ENCODE data around the gene PCK2.

Gene PCK2

GRCh38 chr14:24080142-24080530 lies 14.0 kb upstream of the PCK2 start:
- H2BK5ac ChIP-seq (ENCODE audit: low read length) = no peak overlapping the region
- H2AFZ ChIP-seq (ENCODE audit: low read length) = no peak overlapping the region
- H3K18ac ChIP-seq (ENCODE audit: low read length) = peak overlapping the region; percentile 13
- no peak for DNase-seq (ENCODE audit: low spot score)
- peak overlapping the region; percentile 28 for H3K14ac ChIP-seq (ENCODE audit: low read length)
- H2BK120ac ChIP-seq (ENCODE audit: low read depth, low read length) = no peak overlapping the region
- H3K4me3 ChIP-seq (ENCODE audit: low read length in 2 of 2) = no peak overlapping the region
- peak overlapping the region; percentile 10 for H3K27ac ChIP-seq (replicated peaks; ENCODE audit: low read length)
- no peak overlapping the region for H3K4ac ChIP-seq (ENCODE audit: low read length)
- H3K4me1 ChIP-seq (ENCODE audit: control insufficient read depth in 2 of 2, insufficient read depth in 1 of 2, low read depth in 1 of 2, low read length in 2 of 2) = peaks cover 22 to 33% of the 10 kb centered on the region in 2 donors
- H3K79me1 ChIP-seq (ENCODE audit: low read depth, low read length) = no peaks in the 10 kb centered on the region
- no peak overlapping the region for H3K4me2 ChIP-seq (ENCODE audit: insufficient read depth, low read length, poor library complexity, severe bottlenecking)
- no peak overlapping the region for H4K8ac ChIP-seq (ENCODE audit: low read depth, low read length)
- H2BK12ac ChIP-seq (ENCODE audit: low read length) = no peak overlapping the region
- no peak overlapping the region for H3K23ac ChIP-seq (ENCODE audit: low read depth, low read length, poor library complexity)
- no peak overlapping the region for H3K9ac ChIP-seq (ENCODE audit: low read depth, low read length, poor library complexity)
- no peak overlapping the region for H2BK15ac ChIP-seq (ENCODE audit: low read length)
- no CpG with 5 or more reads among the region's 6 CpGs for WGBS, 2 donors (ENCODE audit: extremely low coverage in 2 of 2, insufficient read length in 2 of 2, insufficient replicate concordance in 1 of 2)
- peaks cover 0 to 88% (median 21%) of the 10 kb centered on the region in 3 experiments for H3K27me3 ChIP-seq (ENCODE audit: control insufficient read depth in 3 of 3, insufficient read depth in 3 of 3, low read depth in 1 of 3, low read length in 3 of 3)
- H2AK5ac ChIP-seq (ENCODE audit: low read depth, low read length) = no peak overlapping the region
- H3K36me3 ChIP-seq (replicated peaks in 1 of 2; ENCODE audit: control insufficient read depth in 2 of 2, insufficient read depth in 2 of 2, low read length in 2 of 2) = no peaks in the 10 kb centered on the region
- no peak overlapping the region for H4K91ac ChIP-seq (ENCODE audit: low read depth, low read length, poor library complexity)
- peaks cover 0 to 5% of the 10 kb centered on the region in 2 donors for H3K9me3 ChIP-seq (replicated peaks in 1 of 2; ENCODE audit: control insufficient read depth in 2 of 2, insufficient read depth in 1 of 2, low read depth in 1 of 2, low read length in 2 of 2)

- H3K9ac ChIP-seq (ENCODE audit: low read depth, low read length, poor library complexity) = peak overlapping the region; percentile 85
- peak overlapping the region; percentile 62 for H3K23ac ChIP-seq (ENCODE audit: low read depth, low read length, poor library complexity)
- peak overlapping the region; percentile 32 for H2BK120ac ChIP-seq (ENCODE audit: low read depth, low read length)
- H2BK12ac ChIP-seq (ENCODE audit: low read length) = peak overlapping the region; percentile 64
- peaks cover 0 to 91% (median 21%) of the 10 kb centered on the region in 3 experiments for H3K27me3 ChIP-seq (ENCODE audit: control insufficient read depth in 3 of 3, insufficient read depth in 3 of 3, low read depth in 1 of 3, low read length in 3 of 3)
- DNase-seq (ENCODE audit: low spot score) = no peak
- no peak overlapping the region for H3K14ac ChIP-seq (ENCODE audit: low read length)
- peaks cover 22 to 33% of the 10 kb centered on the region in 2 donors for H3K4me1 ChIP-seq (ENCODE audit: control insufficient read depth in 2 of 2, insufficient read depth in 1 of 2, low read depth in 1 of 2, low read length in 2 of 2)
- peak overlapping the region; percentile 39 to 84 for H3K4me3 ChIP-seq (ENCODE audit: low read length in 2 of 2)
- WGBS, 2 donors (ENCODE audit: extremely low coverage in 2 of 2, insufficient read length in 2 of 2, insufficient replicate concordance in 1 of 2) = no CpG with 5 or more reads among the region's 74 CpGs
- H4K8ac ChIP-seq (ENCODE audit: low read depth, low read length) = no peak overlapping the region
- peak overlapping the region; percentile 96 for H2AFZ ChIP-seq (ENCODE audit: low read length)
- H2AK5ac ChIP-seq (ENCODE audit: low read depth, low read length) = no peak overlapping the region
- no peaks in the 10 kb centered on the region for H3K79me1 ChIP-seq (ENCODE audit: low read depth, low read length)
- no peak overlapping the region for H3K4ac ChIP-seq (ENCODE audit: low read length)
- H3K18ac ChIP-seq (ENCODE audit: low read length) = peak overlapping the region; percentile 83
- H3K27ac ChIP-seq (replicated peaks; ENCODE audit: low read length) = no peak overlapping the region
- H3K9me3 ChIP-seq (replicated peaks in 1 of 2; ENCODE audit: control insufficient read depth in 2 of 2, insufficient read depth in 1 of 2, low read depth in 1 of 2, low read length in 2 of 2) = peaks cover 0 to 5% of the 10 kb centered on the region in 2 donors
- no peaks in the 10 kb centered on the region for H3K36me3 ChIP-seq (replicated peaks in 1 of 2; ENCODE audit: control insufficient read depth in 2 of 2, insufficient read depth in 2 of 2, low read length in 2 of 2)
- H2BK15ac ChIP-seq (ENCODE audit: low read length) = peak overlapping the region; percentile 51
- H3K4me2 ChIP-seq (ENCODE audit: insufficient read depth, low read length, poor library complexity, severe bottlenecking) = peak overlapping the region; percentile 92
- H4K91ac ChIP-seq (ENCODE audit: low read depth, low read length, poor library complexity) = no peak overlapping the region
- no peak overlapping the region for H2BK5ac ChIP-seq (ENCODE audit: low read length)
Observed at GRCh38 chr14:24080888-24081738, 13.0 kb upstream of the PCK2 start.

GRCh38 chr14:24081739-24082211 lies 12.3 kb upstream of the PCK2 start:
- Histone ChIP-seq H3K23ac (ENCODE audit: low read depth, low read length, poor library complexity) (peak overlapping the region; percentile 62), H3K27ac (replicated peaks; ENCODE audit: low read length) (no peak overlapping the region), H4K8ac (ENCODE audit: low read depth, low read length) (no peak overlapping the region), H2AFZ (ENCODE audit: low read length) (peak overlapping the region; percentile 96), H3K14ac (ENCODE audit: low read length) (no peak overlapping the region), H4K91ac (ENCODE audit: low read depth, low read length, poor library complexity) (no peak overlapping the region), H2BK15ac (ENCODE audit: low read length) (peak overlapping the region; percentile 51), H2BK12ac (ENCODE audit: low read length) (no peak overlapping the region), H3K36me3 (replicated peaks in 1 of 2; ENCODE audit: control insufficient read depth in 2 of 2, insufficient read depth in 2 of 2, low read length in 2 of 2) (no peaks in the 10 kb centered on the region), H3K18ac (ENCODE audit: low read length) (peak overlapping the region; percentile 83), H3K4ac (ENCODE audit: low read length) (no peak overlapping the region), H3K4me2 (ENCODE audit: insufficient read depth, low read length, poor library complexity, severe bottlenecking) (peak overlapping the region; percentile 92), H3K4me3 (ENCODE audit: low read length in 2 of 2) (peak overlapping the region in 1 of 2 donors; percentile 39), H3K27me3 (ENCODE audit: control insufficient read depth in 3 of 3, insufficient read depth in 3 of 3, low read depth in 1 of 3, low read length in 3 of 3) (peaks cover 0 to 90% (median 21%) of the 10 kb centered on the region in 3 experiments), H3K9me3 (replicated peaks in 1 of 2; ENCODE audit: control insufficient read depth in 2 of 2, insufficient read depth in 1 of 2, low read depth in 1 of 2, low read length in 2 of 2) (peaks cover 0 to 5% of the 10 kb centered on the region in 2 donors), H2BK5ac (ENCODE audit: low read length) (no peak overlapping the region), H3K79me1 (ENCODE audit: low read depth, low read length) (no peaks in the 10 kb centered on the region), H2AK5ac (ENCODE audit: low read depth, low read length) (no peak overlapping the region), H3K9ac (ENCODE audit: low read depth, low read length, poor library complexity) (peak overlapping the region; percentile 85), H2BK120ac (ENCODE audit: low read depth, low read length) (peak overlapping the region; percentile 32), H3K4me1 (ENCODE audit: control insufficient read depth in 2 of 2, insufficient read depth in 1 of 2, low read depth in 1 of 2, low read length in 2 of 2) (peaks cover 25 to 33% of the 10 kb centered on the region in 2 donors)
- no peak for DNase-seq (ENCODE audit: low spot score)
- WGBS, 2 donors (ENCODE audit: extremely low coverage in 2 of 2, insufficient read length in 2 of 2, insufficient replicate concordance in 1 of 2) = no CpG with 5 or more reads among the region's 26 CpGs

GRCh38 chr14:24082411-24083080 lies 11.6 kb upstream of the PCK2 start:
- no peak for DNase-seq (ENCODE audit: low spot score)
- Histone ChIP-seq H3K4ac (ENCODE audit: low read length) (no peak overlapping the region), H3K27me3 (ENCODE audit: control insufficient read depth in 3 of 3, insufficient read depth in 3 of 3, low read depth in 1 of 3, low read length in 3 of 3) (peaks cover 0 to 88% (median 21%) of the 10 kb centered on the region in 3 experiments), H2BK120ac (ENCODE audit: low read depth, low read length) (no peak overlapping the region), H4K8ac (ENCODE audit: low read depth, low read length) (no peak overlapping the region), H3K4me3 (ENCODE audit: low read length in 2 of 2) (no peak overlapping the region), H3K23ac (ENCODE audit: low read depth, low read length, poor library complexity) (no peak overlapping the region), H2AK5ac (ENCODE audit: low read depth, low read length) (peak overlapping the region; percentile 17), H4K91ac (ENCODE audit: low read depth, low read length, poor library complexity) (no peak overlapping the region), H3K79me1 (ENCODE audit: low read depth, low read length) (no peaks in the 10 kb centered on the region), H2BK5ac (ENCODE audit: low read length) (peak overlapping the region; percentile 17), H3K9me3 (replicated peaks in 1 of 2; ENCODE audit: control insufficient read depth in 2 of 2, insufficient read depth in 1 of 2, low read depth in 1 of 2, low read length in 2 of 2) (peaks cover 0 to 5% of the 10 kb centered on the region in 2 donors), H3K18ac (ENCODE audit: low read length) (no peak overlapping the region), H3K36me3 (replicated peaks in 1 of 2; ENCODE audit: control insufficient read depth in 2 of 2, insufficient read depth in 2 of 2, low read length in 2 of 2) (no peaks in the 10 kb centered on the region), H2AFZ (ENCODE audit: low read length) (no peak overlapping the region), H2BK12ac (ENCODE audit: low read length) (no peak overlapping the region), H3K27ac (replicated peaks; ENCODE audit: low read length) (no peak overlapping the region), H3K4me1 (ENCODE audit: control insufficient read depth in 2 of 2, insufficient read depth in 1 of 2, low read depth in 1 of 2, low read length in 2 of 2) (peaks cover 25 to 33% of the 10 kb centered on the region in 2 donors), H3K9ac (ENCODE audit: low read depth, low read length, poor library complexity) (no peak overlapping the region), H3K4me2 (ENCODE audit: insufficient read depth, low read length, poor library complexity, severe bottlenecking) (no peak overlapping the region), H3K14ac (ENCODE audit: low read length) (no peak overlapping the region), H2BK15ac (ENCODE audit: low read length) (peak overlapping the region; percentile 11)
- WGBS, 2 donors (ENCODE audit: extremely low coverage in 2 of 2, insufficient read length in 2 of 2, insufficient replicate concordance in 1 of 2) = no CpG with 5 or more reads among the region's 5 CpGs

All from neuronal stem cell (in vitro differentiated cells).